ENCODE measurements around the gene CYB561A3.

CYB561A3 gene

DNA sequence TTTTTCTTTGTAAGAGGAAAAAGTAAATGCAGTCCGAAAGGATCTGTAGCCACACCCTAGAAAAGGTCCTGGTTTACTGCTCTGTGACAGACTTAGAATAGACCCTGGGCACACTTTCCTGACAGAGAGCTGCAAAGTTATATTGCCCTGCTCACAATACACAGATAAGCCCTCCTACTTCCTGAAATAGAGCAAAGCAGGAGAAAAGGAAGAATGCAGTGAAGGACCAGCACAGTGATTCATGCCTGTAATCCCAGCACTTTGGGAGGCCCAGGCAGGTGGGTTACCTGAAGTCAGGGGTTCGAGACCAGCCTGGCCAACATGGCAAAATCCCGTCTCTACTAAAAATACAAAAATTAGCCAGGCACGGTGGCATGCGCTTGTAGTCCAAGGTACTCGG is 2.2 kb downstream of the CYB561A3 start:
- TF ChIP-seq, protein P1, sequence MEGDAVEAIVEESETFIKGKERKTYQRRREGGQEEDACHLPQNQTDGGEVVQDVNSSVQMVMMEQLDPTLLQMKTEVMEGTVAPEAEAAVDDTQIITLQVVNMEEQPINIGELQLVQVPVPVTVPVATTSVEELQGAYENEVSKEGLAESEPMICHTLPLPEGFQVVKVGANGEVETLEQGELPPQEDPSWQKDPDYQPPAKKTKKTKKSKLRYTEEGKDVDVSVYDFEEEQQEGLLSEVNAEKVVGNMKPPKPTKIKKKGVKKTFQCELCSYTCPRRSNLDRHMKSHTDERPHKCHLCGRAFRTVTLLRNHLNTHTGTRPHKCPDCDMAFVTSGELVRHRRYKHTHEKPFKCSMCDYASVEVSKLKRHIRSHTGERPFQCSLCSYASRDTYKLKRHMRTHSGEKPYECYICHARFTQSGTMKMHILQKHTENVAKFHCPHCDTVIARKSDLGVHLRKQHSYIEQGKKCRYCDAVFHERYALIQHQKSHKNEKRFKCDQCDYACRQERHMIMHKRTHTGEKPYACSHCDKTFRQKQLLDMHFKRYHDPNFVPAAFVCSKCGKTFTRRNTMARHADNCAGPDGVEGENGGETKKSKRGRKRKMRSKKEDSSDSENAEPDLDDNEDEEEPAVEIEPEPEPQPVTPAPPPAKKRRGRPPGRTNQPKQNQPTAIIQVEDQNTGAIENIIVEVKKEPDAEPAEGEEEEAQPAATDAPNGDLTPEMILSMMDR (IDR thresholded peaks at IDR 0.05; ENCODE audit: borderline replicate concordance, control extremely low read depth, extremely low read depth, insufficient read depth, missing control alignments): no peak
- DNase-seq (ENCODE audit: low spot score): no peak
- in situ Hi-C loops (cut with MboI; ENCODE audit: low sequenced_read_pairs, unreplicated experiment): no loop called here

DNA sequence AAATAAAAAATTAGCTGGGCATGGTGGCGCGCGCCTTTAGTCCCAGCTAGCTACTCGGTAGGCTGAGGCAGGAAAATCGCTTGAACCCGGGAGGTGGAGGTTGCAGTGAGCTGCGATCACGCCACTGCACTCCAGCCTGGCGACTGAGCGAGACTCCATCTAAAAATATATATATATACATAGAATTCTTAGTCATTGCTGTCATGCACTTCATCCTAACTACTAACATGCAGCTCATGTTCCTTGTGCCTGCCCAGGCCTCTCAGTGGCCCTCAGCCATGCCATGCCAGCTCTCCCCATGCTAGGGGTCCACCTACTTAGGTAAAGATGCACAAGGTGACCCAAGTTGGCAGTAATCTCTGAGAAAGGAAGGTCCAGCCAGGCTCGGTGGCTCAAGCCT is 3.1 kb downstream of the CYB561A3 start:
- TF ChIP-seq, protein P1 (IDR thresholded peaks at IDR 0.05; ENCODE audit: borderline replicate concordance, control extremely low read depth, extremely low read depth, insufficient read depth, missing control alignments): no peak
- no peak for DNase-seq (ENCODE audit: low spot score)
- in situ Hi-C loops (cut with MboI; ENCODE audit: low sequenced_read_pairs, unreplicated experiment): no loop called here

DNA sequence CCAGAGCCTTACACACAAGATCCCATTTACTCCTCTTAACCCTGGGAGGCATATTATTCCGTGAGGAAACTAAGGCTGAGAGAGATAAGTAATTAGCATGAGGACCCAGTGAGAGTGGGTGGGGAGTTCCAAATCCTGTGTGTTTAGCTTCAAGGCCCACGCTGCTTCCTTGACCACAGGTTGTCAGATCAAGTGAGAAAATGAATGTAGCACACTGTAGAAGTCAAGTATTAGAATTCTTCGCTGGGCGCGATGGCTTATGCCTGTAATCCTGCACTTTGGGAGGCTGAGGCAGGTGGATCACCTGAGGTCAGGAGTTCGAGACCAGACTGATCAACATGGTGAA is 3.8 kb downstream of the CYB561A3 start:
- TF ChIP-seq, protein P1 (IDR thresholded peaks at IDR 0.05; ENCODE audit: borderline replicate concordance, control extremely low read depth, extremely low read depth, insufficient read depth, missing control alignments): no peak
- in situ Hi-C loops (cut with MboI; ENCODE audit: low sequenced_read_pairs, unreplicated experiment): no loop called here
- no peak for DNase-seq (ENCODE audit: low spot score)

DNA sequence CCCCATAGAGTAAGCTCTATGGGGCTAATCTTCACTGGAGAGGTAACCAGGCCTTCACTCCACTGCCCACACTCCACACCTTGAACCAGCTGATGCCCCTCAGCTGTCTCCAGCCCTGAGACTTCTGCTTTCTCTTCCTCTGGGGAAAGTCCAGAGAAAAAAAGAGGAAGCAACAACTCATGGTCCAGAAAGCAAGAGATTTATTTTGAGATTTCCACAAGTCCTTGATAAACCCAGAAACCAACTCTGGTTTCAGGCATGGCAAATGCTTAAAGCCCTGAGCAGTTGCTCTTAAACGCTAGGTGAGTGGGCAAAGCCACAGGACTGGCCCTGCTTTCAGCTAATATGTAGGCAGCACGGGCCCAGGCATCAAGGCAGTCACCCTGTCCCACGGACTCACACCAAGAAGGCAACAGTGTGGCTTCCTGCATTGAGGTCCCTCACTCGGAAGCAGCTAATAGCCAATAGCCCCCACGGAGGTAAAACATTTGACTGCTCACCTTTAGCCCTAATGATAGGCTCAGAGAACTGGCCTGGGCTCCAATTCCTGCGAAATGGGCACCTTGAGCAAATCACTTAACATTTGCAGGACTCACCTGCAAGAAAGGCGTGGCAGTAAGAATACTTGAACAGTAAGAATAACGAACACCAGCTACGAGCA is 4.3 kb downstream of the CYB561A3 start:
- in situ Hi-C loops (cut with MboI; ENCODE audit: low sequenced_read_pairs, unreplicated experiment): no loop called here

DNA sequence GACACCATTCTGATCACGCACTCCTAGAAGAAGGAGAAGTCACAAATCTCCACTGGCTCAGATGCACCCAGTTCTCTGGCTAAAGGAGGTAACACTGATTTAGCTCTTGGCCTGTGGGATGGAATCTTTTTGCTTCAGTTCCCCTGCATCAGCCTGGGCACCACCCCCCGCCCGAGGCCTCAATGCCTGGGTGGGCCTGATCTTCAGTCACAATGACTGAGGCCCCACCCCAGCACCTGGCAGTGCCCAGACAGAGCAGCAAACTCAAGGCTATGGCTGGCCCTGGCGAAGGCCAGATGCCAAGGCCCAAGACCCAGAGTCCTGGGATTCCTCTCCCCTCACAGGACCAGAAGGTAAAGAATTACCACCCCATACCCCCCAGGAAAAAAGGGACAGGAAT is 5.0 kb downstream of the CYB561A3 start:
- in situ Hi-C loops (cut with MboI; ENCODE audit: low sequenced_read_pairs, unreplicated experiment): no loop called here
- DNase-seq (ENCODE audit: low spot score): no peak
- TF ChIP-seq, protein P1 (IDR thresholded peaks at IDR 0.05; ENCODE audit: borderline replicate concordance, control extremely low read depth, extremely low read depth, insufficient read depth, missing control alignments): no peak

More for the DNA sequence above, 4.3 kb downstream of the CYB561A3 start:
- TF ChIP-seq, protein P1 (IDR thresholded peaks at IDR 0.05; ENCODE audit: borderline replicate concordance, control extremely low read depth, extremely low read depth, insufficient read depth, missing control alignments): no peak
- peak; percentile 66 for DNase-seq (ENCODE audit: low spot score)

DNA sequence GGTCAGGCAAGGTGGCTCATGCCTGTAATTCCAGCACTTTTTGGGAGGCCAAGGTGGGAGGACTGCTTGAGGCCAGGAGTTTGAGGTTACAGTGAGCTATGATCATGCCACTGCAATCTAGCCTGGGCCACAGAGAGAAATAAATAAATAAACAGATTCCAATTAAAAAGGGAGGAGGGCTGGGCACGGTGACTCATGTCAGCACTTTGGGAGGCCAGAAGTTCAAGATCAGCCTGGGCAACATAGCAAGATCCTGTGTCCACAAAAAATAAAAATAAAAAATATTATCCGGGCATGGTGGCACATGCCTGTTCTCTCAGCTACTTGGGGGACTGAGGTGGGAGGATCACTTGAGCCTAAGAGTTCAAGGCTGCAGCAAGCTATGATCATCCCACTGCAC is 7.5 kb downstream of the CYB561A3 start:
- in situ Hi-C loops (cut with MboI; ENCODE audit: low sequenced_read_pairs, unreplicated experiment): no loop called here
- TF ChIP-seq, protein P1 (IDR thresholded peaks at IDR 0.05; ENCODE audit: borderline replicate concordance, control extremely low read depth, extremely low read depth, insufficient read depth, missing control alignments): no peak
- no peak for DNase-seq (ENCODE audit: low spot score)

Measured in GM13976 (cell line).